Astrocyte of the cerebellum (primary cell): ENCODE results near the gene ARHGEF11.

Experiments used
- DNase-seq: peaks from one replicate; pipeline ENCODE4 v3.0.0-alpha.2; 2011; ENCODE audit warnings: low read depth
- H3K4me3 ChIP-seq: 2 replicates; pipeline ENCODE4 v1.5.1; 2011; ENCODE audit warnings: mild to moderate bottlenecking, low read depth, low read length, moderate library complexity
- CTCF ChIP-seq: IDR thresholded peaks from 2 replicates; pipeline ENCODE4 v1.5.1; 2012; ENCODE audit warnings: low read length, low read depth, moderate library complexity, mild to moderate bottlenecking; ENCODE audit errors: missing control alignments
- in situ Hi-C: cut with HindIII; loops from 2 replicates; pipeline ENCODE4 v1.10.0; 2017; ENCODE audit warnings: low sequenced_read_pairs

The ARHGEF11 gene

GRCh38 chr1:156942176-156942575, 103.4 kb downstream of the ARHGEF11 start:
- in situ Hi-C loops: no loop called here
- no peak overlapping the region for H3K4me3 ChIP-seq
- no peak for DNase-seq
- TF ChIP-seq CTCF: no peak

GRCh38 chr1:156941675-156942074, 103.9 kb downstream of the ARHGEF11 start:
- DNase-seq: no peak
- TF ChIP-seq CTCF: no peak
- in situ Hi-C loops: no loop called here
- H3K4me3 ChIP-seq: no peak overlapping the region

GRCh38 chr1:156939786-156940334, 105.7 kb downstream of the ARHGEF11 start:
- in situ Hi-C loops: no loop called here
- no peak for TF ChIP-seq CTCF
- no peak for DNase-seq
- H3K4me3 ChIP-seq: no peak overlapping the region

- in situ Hi-C loops: no loop called here
- H3K4me3 ChIP-seq: no peak overlapping the region
- DNase-seq: no peak
- no peak for TF ChIP-seq CTCF
Observed at GRCh38 chr1:156938813-156939212, 106.7 kb downstream of the ARHGEF11 start.

- no peak for TF ChIP-seq CTCF
- no peak for DNase-seq
- in situ Hi-C loops: no loop called here
- H3K4me3 ChIP-seq: no peak overlapping the region
Observed at GRCh38 chr1:156937883-156938282, 107.7 kb downstream of the ARHGEF11 start.

GRCh38 chr1:156936721-156937220, 108.8 kb downstream of the ARHGEF11 start:
- TF ChIP-seq CTCF: no peak
- no peak for DNase-seq
- H3K4me3 ChIP-seq: no peak overlapping the region
- in situ Hi-C loops: no loop called here

DNA sequence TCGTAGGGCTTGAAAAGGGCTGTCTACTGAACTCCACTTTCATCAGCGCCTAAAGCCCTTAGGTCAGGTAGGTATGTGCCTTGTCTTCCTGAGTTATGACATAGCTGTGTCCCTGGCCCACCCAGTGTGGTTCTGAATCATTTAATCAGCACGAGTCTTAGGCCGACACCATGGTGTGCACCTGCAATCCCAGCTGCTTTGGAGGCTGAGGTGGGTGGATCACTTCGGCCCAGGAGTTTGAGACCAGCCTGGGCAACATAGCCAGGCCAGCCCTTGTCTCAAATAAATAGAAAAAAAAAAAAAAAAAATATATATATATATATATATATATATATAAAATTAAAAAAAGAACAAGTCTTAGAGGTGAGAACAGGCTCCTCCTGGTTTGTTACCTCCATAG, 109.4 kb downstream of the ARHGEF11 start:
- TF ChIP-seq CTCF: no peak
- in situ Hi-C loops: no loop called here
- DNase-seq: no peak

More for the DNA sequence above, 109.4 kb downstream of the ARHGEF11 start:
- no peak overlapping the region for H3K4me3 ChIP-seq
